Testis (tissue), 3 donors: ENCODE data around the gene ASF1B. TPM values are rescaled to one million over a fixed set of nuclear protein-coding genes. Genes with fewer than 3 reads are reported as not detected.
"Not testable (repeated sequence)": the region's sequence is repeated elsewhere in the genome, so short reads cannot be mapped to it uniquely, and the experiment has no call there.

Experiments
- DNase-seq: peaks from one replicate; pipeline ENCODE4 v3.0.0-alpha.2; 2019
- H3K27ac ChIP-seq, 2 donors: fragments of 200-600 bp; sonication (generic); one replicate each; pipeline ENCODE4 v1.5.1; 2019
- H3K27me3 ChIP-seq: fragments of 200-600 bp; sonication (generic); one replicate; pipeline ENCODE4 v1.5.1; 2019
- H3K36me3 ChIP-seq: fragments of 200-600 bp; sonication (generic); one replicate; pipeline ENCODE4 v1.5.1; 2017; ENCODE audit warnings: low read depth; ENCODE audit errors: missing control alignments
- H3K4me1 ChIP-seq: fragments of 200-600 bp; sonication (generic); one replicate; pipeline ENCODE4 v1.5.1; 2019
- H3K4me3 ChIP-seq, 2 donors: fragments of 200-600 bp; sonication (generic); one replicate each; pipeline ENCODE4 v1.5.1; 2017 to 2019
- H3K9me3 ChIP-seq: fragments of 200-600 bp; sonication (generic); one replicate; pipeline ENCODE4 v1.5.1; 2017
- POLR2A ChIP-seq: fragments of 450-650 bp; IDR thresholded peaks from one replicate; pipeline ENCODE4 v1.6.1; 2017; ENCODE audit warnings: antibody characterized with exemption, mild to moderate bottlenecking, moderate library complexity
- whole genome bisulfite sequencing, 2 donors: methylation state at CpG; one replicate each; pipeline ENCODE4 v1.1.5; 2018; 5-methylcytosine and 5-hydroxymethylcytosine counted together
- intact Hi-C: fragments of 100-400 bp; cut with DNase I; formaldehyde crosslinking; loops from one replicate; pipeline ENCODE4 v1.15.1; 2023; ENCODE audit warnings: low total_unique reads
- polyA plus RNA-seq: library from polyadenylated mRNA; stranded (reverse); fragments of 350-450 nt; fragmentation: Illumina TruSeq; extraction: RNeasy Lipid Tissue Mini Kit (QIAGEN cat#74804); gene quantifications from one replicate; pipeline ENCODE4 v1.2.3, GENCODE V29; 2014; ENCODE audit warnings: low read depth, low replicate concordance; ENCODE audit not compliant: insufficient read depth
- total RNA-seq, 2 donors: library from RNA; depleted of rRNA; stranded (reverse); fragments of >200 nt; gene quantifications; one replicate each; pipeline ENCODE4 v1.2.3, GENCODE V29; 2016
- TF ChIP-seq, protein P1 (sequence below), 3 experiments: fragments of 450-650 bp in 2 of 3; fragments of 200-600 bp in 1 of 3; sonication (generic) in 1 of 3; IDR thresholded peaks; one replicate each; pipeline ENCODE4 v1.5.1; 2016 to 2019; ENCODE audit warnings: antibody characterized with exemption in 3 of 3, mild to moderate bottlenecking in 2 of 3, moderate library complexity in 1 of 3

Gene ASF1B
- total and polyA plus RNA-seq, 3 donors from 2014 or later: 31.5 to 55.2 (median 52.7) TPM

DNA sequence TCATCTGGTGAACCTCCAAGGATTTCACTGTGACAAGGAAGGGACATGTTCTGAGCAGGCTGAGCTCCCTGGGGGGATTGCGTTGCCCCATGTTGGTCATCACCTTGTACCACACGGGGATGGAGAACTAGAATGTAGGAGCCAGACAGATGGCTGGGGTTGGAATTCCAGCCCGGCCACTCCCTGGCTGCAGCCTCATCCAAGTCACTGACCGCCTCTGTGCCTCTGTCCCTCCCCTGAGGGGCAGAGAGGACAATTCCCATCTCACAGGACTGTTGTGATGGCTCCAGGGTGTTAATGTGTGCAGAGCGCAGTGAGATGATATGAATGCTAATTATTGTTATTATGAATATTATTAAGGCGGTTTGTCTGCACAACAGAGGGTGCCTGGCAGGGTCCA is 45.5 kb upstream of the ASF1B start:
- TF ChIP-seq POLR2A: no peak
- TF ChIP-seq, protein P1, sequence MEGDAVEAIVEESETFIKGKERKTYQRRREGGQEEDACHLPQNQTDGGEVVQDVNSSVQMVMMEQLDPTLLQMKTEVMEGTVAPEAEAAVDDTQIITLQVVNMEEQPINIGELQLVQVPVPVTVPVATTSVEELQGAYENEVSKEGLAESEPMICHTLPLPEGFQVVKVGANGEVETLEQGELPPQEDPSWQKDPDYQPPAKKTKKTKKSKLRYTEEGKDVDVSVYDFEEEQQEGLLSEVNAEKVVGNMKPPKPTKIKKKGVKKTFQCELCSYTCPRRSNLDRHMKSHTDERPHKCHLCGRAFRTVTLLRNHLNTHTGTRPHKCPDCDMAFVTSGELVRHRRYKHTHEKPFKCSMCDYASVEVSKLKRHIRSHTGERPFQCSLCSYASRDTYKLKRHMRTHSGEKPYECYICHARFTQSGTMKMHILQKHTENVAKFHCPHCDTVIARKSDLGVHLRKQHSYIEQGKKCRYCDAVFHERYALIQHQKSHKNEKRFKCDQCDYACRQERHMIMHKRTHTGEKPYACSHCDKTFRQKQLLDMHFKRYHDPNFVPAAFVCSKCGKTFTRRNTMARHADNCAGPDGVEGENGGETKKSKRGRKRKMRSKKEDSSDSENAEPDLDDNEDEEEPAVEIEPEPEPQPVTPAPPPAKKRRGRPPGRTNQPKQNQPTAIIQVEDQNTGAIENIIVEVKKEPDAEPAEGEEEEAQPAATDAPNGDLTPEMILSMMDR (IDR thresholded peaks at IDR 0.05): no peak
- H3K9me3 ChIP-seq: no peaks in the 10 kb centered on the region
- intact Hi-C loops: no loop called here
- H3K27me3 ChIP-seq: no peaks in the 10 kb centered on the region
- 82 to 90% methylated on average over 6 of the region's 6 CpGs for WGBS, 2 donors
- no peak overlapping the region for H3K27ac ChIP-seq
- H3K4me3 ChIP-seq: no peak overlapping the region
- no peak for DNase-seq
- no peaks in the 10 kb centered on the region for H3K36me3 ChIP-seq
- no peaks in the 10 kb centered on the region for H3K4me1 ChIP-seq

DNA sequence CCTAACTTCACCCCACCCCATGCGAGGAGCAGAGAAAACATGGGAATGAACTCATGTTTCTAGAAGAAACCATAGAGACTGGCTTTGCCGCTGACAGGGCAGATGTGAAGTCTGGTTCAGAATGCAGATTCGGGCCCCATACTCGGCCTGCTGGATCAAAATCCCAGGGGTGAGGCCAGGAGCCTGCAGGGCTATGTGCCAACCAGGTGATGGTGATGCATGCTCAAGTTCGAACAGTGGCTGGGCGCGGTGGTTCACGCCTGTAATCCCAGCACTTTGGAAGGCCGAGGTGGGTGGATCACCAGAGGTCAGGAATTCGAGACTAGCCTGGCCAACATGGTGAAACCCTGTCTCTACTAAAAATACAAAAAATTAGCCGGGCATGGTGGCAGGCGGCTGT is 44.8 kb upstream of the ASF1B start:
- H3K9me3 ChIP-seq, H3K4me3 ChIP-seq, H3K4me1 ChIP-seq, H3K36me3 ChIP-seq, H3K27ac ChIP-seq, intact Hi-C loops, H3K27me3 ChIP-seq, DNase-seq: not testable (repeated sequence)
- WGBS, 2 donors: 86 to 92% methylated on average over 6 to 12 of the region's 12 CpGs

DNA sequence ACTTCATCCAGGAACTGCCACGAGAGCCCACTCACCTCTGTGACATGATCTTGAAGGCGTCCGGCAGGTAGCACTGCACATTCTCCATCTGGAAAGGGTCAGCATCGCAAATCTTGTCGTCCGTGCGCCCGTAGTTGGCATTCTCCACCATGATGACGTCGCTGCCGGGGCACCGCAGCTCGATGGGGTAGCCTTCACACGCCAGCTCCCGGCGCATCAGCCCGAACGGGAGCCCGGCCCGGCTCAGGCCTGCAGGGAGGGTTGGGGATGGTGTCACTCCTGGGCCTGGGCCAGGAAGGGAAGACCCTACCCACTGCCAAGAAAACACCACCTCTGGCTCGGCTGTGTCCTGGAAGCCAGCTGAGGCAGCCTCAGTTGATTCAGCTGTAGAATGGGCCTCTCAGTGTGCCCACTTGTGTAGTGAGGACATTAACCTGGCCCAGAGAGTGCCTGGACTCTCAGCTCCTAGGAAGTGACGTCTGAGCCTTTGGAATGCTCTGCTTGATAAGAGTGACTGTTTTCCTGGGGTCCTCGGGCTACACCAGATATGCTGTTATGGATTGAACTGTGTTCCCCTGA is 41.2 kb upstream of the ASF1B start:
- no peaks in the 10 kb centered on the region for H3K9me3 ChIP-seq
- no peaks in the 10 kb centered on the region for H3K27me3 ChIP-seq
- intact Hi-C loops: no loop called here
- TF ChIP-seq POLR2A: no peak
- TF ChIP-seq, protein P1 (IDR thresholded peaks at IDR 0.05): no peak
- H3K4me3 ChIP-seq: no peak overlapping the region
- 87 to 95% methylated on average over 15 to 23 of the region's 23 CpGs for WGBS, 2 donors
- no peaks in the 10 kb centered on the region for H3K4me1 ChIP-seq
- H3K36me3 ChIP-seq: no peaks in the 10 kb centered on the region
- H3K27ac ChIP-seq: no peak overlapping the region
- no peak for DNase-seq

DNA sequence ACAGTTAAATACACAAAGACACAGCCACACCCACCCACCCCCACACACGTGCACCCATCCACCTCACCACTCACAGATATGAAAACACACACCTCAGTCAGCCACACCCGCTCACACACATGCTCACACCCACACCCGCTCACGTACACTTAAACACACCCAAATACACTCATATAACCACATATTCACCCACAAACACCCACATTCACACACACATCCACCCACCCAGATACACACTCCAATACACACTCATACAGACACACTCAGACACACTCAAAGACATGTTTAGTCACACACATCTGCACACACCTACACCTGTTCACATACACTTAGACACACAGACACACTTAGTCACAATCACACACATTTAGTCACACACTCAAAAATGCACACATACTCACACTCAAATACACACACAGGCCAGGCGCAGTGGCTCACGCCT is 39.0 kb upstream of the ASF1B start:
- H3K4me1 ChIP-seq: no peaks in the 10 kb centered on the region
- TF ChIP-seq, protein P1 (IDR thresholded peaks at IDR 0.05): no peak
- TF ChIP-seq POLR2A: no peak
- H3K4me3 ChIP-seq: no peak overlapping the region
- H3K27ac ChIP-seq: no peak overlapping the region
- DNase-seq: no peak
- intact Hi-C loops: no loop called here
- no peaks in the 10 kb centered on the region for H3K9me3 ChIP-seq
- H3K36me3 ChIP-seq: no peaks in the 10 kb centered on the region
- WGBS, 2 donors: 91 to 94% methylated on average over 6 of the region's 6 CpGs
- H3K27me3 ChIP-seq: no peaks in the 10 kb centered on the region

DNA sequence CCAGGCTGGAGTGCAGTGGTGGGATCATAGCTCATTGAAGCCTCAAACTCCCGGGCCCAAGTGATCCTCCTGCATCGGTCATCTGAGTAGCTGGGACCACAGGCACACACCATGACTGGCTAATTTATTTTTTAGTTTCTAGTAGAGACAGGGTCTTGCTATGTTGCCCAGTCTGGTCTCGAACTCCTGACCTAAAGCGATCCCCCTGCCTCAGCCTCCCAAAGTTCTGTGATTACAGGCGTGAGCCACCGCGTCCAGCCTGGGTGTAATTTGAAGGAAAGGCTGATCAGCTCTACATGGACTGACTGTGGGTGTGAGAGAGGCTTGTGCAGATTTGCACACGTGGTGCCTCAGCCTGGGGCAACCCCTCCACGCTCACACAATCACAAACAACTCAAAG is 38.5 kb upstream of the ASF1B start:
- Histone ChIP-seq H3K9me3 (no peaks in the 10 kb centered on the region), H3K36me3 (no peaks in the 10 kb centered on the region), H3K27ac (no peak overlapping the region), H3K27me3 (no peaks in the 10 kb centered on the region), H3K4me3 (no peak overlapping the region), H3K4me1 (no peaks in the 10 kb centered on the region)
- intact Hi-C loops: no loop called here
- 96 to 97% methylated on average over 6 to 9 of the region's 9 CpGs for WGBS, 2 donors
- TF ChIP-seq, protein P1 (IDR thresholded peaks at IDR 0.05): no peak
- no peak for TF ChIP-seq POLR2A
- DNase-seq: no peak
